Gastroesophageal sphincter (tissue), 4 donors: ENCODE measurements around the gene STOX2. TPM values are rescaled to one million over a fixed set of nuclear protein-coding genes. Genes with fewer than 3 reads are reported as not detected.

ENCODE experiments used
- ATAC-seq: fragments of 150-250 bp; one replicate; pipeline ENCODE4 v1.9.1; 2016; ENCODE audit warnings: mild to moderate bottlenecking, moderate library complexity
- H3K27ac ChIP-seq, 4 donors: fragments of 200-600 bp; sonication (generic) in 3 of 4; 1 replicate in 3 of 4; 2 replicates in 1 of 4; pipeline ENCODE4 v1.5.1; 2016 to 2019
- H3K27me3 ChIP-seq: fragments of 200-600 bp; sonication (generic); one replicate; pipeline ENCODE4 v1.5.1; 2019
- H3K36me3 ChIP-seq, 2 donors: fragments of 200-600 bp; sonication (generic); one replicate each; pipeline ENCODE4 v1.5.1; 2019; ENCODE audit warnings: control low read depth in 1 of 2
- H3K4me1 ChIP-seq, 3 donors: fragments of 200-600 bp; sonication (generic); 1 replicate in 2 of 3; 2 replicates in 1 of 3; pipeline ENCODE4 v1.5.1; 2016 to 2019; ENCODE audit warnings: control low read depth in 2 of 3
- H3K4me3 ChIP-seq, 2 donors: fragments of 200-600 bp; sonication (generic); one replicate each; pipeline ENCODE4 v1.5.1; 2019; ENCODE audit warnings: mild to moderate bottlenecking in 1 of 2, moderate library complexity in 1 of 2
- H3K9me3 ChIP-seq, 3 donors: fragments of 200-600 bp; sonication (generic); one replicate each; pipeline ENCODE4 v1.5.1; 2017 to 2019; ENCODE audit warnings: control low read depth in 2 of 3
- EP300 ChIP-seq: sonication (generic); formaldehyde crosslinking; IDR thresholded peaks from one replicate; pipeline ENCODE4 v1.6.1; 2017; ENCODE audit warnings: antibody characterized with exemption, mild to moderate bottlenecking
- POLR2A ChIP-seq, 2 donors: fragments of 450-650 bp; IDR thresholded peaks; one replicate each; pipeline ENCODE4 v1.6.1; 2017; ENCODE audit warnings: antibody characterized with exemption in 2 of 2, mild to moderate bottlenecking in 2 of 2, moderate library complexity in 1 of 2
- POLR2AphosphoS5 ChIP-seq: sonication (generic); formaldehyde crosslinking; IDR thresholded peaks from one replicate; pipeline ENCODE4 v1.6.1; 2017; ENCODE audit warnings: antibody characterized with exemption
- WGBS, 2 donors: methylation state at CpG; one replicate each; pipeline ENCODE4 v1.1.5; 2018; ENCODE audit warnings: low coverage in 1 of 2; 5-methylcytosine and 5-hydroxymethylcytosine counted together
- total RNA-seq, 4 donors: library from RNA; depleted of rRNA; stranded (reverse); fragments of >200 nt; gene quantifications; one replicate each; pipeline ENCODE4 v1.1.0, GENCODE V29; 2016
- TF ChIP-seq, protein P1 (sequence below), 4 experiments: fragments of 200-600 bp in 2 of 4; fragments of 450-650 bp in 2 of 4; sonication (generic) in 1 of 4; IDR thresholded peaks; one replicate each; pipeline ENCODE4 v1.5.1; 2017 to 2019; ENCODE audit warnings: antibody characterized with exemption in 4 of 4, mild to moderate bottlenecking in 2 of 4, moderate library complexity in 2 of 4

The STOX2 gene
- total RNA-seq, 4 donors from 2014 or later: 7.5 to 25.4 (median 11.2) TPM

DNA sequence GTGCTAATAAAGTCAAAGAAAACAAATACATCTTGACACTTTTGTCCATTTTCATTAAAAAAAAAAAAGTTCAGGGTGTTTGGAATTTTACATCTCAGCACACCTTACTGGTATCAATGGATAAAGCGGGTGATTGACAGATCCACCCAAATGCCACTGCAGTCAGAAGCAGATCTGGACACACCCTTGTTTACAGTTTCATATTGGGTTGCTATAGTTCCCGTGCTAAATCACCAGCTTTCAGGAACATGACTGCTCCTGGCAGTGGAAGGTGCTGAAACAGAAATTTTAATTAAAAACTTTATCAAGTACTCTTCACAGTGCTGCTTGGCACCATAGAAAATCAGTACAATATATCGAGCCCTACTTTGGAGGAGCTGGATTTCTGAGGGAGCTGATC lies 116.3 kb downstream of the STOX2 start:
- no peak for TF ChIP-seq POLR2AphosphoS5
- no peak for TF ChIP-seq POLR2A (IDR thresholded peaks at IDR 0.05)
- TF ChIP-seq, protein P1, sequence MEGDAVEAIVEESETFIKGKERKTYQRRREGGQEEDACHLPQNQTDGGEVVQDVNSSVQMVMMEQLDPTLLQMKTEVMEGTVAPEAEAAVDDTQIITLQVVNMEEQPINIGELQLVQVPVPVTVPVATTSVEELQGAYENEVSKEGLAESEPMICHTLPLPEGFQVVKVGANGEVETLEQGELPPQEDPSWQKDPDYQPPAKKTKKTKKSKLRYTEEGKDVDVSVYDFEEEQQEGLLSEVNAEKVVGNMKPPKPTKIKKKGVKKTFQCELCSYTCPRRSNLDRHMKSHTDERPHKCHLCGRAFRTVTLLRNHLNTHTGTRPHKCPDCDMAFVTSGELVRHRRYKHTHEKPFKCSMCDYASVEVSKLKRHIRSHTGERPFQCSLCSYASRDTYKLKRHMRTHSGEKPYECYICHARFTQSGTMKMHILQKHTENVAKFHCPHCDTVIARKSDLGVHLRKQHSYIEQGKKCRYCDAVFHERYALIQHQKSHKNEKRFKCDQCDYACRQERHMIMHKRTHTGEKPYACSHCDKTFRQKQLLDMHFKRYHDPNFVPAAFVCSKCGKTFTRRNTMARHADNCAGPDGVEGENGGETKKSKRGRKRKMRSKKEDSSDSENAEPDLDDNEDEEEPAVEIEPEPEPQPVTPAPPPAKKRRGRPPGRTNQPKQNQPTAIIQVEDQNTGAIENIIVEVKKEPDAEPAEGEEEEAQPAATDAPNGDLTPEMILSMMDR (IDR thresholded peaks at IDR 0.05): no peak
- TF ChIP-seq EP300: no peak

GRCh38 chr4:184022679-184023383 lies 117.7 kb downstream of the STOX2 start:
- Histone ChIP-seq H3K4me3 (no peak overlapping the region), H3K4me1 (no peaks in the 10 kb centered on the region), H3K27ac (no peak overlapping the region), H3K27me3 (no peaks in the 10 kb centered on the region), H3K9me3 (no peaks in the 10 kb centered on the region), H3K36me3 (no peaks in the 10 kb centered on the region)
- no peak for ATAC-seq
- 67 to 70% methylated on average over 7 to 9 of the region's 9 CpGs for WGBS, 2 donors
- TF ChIP-seq POLR2A (IDR thresholded peaks at IDR 0.05) (no peak), EP300 (no peak), POLR2AphosphoS5 (no peak)
- TF ChIP-seq, protein P1 (IDR thresholded peaks at IDR 0.05): no peak

More for the DNA sequence above, 116.3 kb downstream of the STOX2 start:
- no peak overlapping the region for H3K4me3 ChIP-seq
- no peaks in the 10 kb centered on the region for H3K36me3 ChIP-seq
- ATAC-seq: no peak
- H3K4me1 ChIP-seq: no peaks in the 10 kb centered on the region
- H3K9me3 ChIP-seq: no peaks in the 10 kb centered on the region
- no peak overlapping the region for H3K27ac ChIP-seq
- whole genome bisulfite sequencing, 2 donors: 86 to 100% methylated on average over 3 of the region's 3 CpGs
- no peaks in the 10 kb centered on the region for H3K27me3 ChIP-seq

DNA sequence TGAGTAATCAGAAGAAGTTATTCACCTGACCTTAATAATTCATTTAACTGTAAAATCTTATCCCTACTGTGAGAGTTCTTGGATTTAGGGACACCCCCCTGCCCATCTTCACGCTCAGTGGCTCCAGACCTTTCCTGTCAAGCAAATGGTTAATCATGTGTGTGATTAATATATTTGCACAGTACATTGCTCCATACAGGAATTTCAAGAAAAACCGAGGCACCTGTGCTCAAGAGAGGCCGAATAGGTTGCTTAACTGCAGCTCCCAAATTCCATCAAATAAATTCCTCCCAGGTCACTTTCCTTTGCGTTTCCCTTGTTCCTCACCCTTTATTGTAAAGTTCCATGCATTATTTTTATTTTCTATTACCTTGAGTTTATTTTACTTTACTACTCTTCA lies 119.5 kb downstream of the STOX2 start:
- ATAC-seq: no peak
- Histone ChIP-seq H3K27me3 (no peaks in the 10 kb centered on the region), H3K36me3 (no peaks in the 10 kb centered on the region), H3K9me3 (no peaks in the 10 kb centered on the region), H3K4me3 (no peak overlapping the region), H3K27ac (no peak overlapping the region), H3K4me1 (peaks cover 0 to 5% (median 0%) of the 10 kb centered on the region in 3 donors)
- WGBS, 2 donors: 93 to 95% methylated on average over 4 of the region's 4 CpGs
- TF ChIP-seq EP300 (no peak), POLR2AphosphoS5 (no peak), POLR2A (IDR thresholded peaks at IDR 0.05) (no peak)
- TF ChIP-seq, protein P1 (IDR thresholded peaks at IDR 0.05): no peak

DNA sequence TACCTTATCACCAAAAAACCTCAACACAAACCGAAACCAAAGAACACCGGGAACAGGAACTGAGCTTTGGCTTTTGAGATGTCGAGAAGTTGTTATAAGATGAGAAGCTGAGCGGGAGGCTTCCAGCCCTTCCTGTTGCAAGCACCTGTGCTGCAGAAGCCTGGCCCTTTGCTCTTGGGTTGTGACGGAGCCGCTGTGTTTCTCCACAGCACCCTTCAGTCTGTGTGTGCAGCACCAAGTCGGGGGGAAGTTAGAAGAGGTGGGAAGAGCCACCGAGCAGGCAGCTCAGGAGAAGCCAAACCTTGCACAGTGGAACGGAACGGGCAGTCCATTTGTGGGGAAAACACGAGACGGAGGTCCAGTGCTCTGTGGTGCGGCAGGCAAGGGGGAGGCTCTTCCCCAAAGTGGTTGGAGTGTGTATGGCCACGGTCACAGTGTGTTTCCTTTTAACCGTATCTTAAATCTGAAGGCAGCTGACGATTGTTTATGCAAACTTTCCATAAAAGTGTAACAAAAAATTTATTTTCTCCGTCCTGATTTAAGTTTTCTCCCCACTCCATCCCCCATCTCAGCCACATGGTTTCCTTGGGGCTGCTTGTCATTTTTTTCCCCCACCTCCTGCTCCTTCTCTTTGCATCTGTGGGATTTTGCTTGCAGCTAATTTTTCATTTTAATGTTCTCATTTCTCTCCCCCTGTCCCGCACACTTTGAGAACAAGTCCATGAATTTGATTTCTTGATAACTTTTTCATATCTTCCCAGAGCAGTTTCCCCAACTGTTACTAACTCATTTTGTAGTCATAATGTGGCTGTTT lies 123.7 kb downstream of the STOX2 start:
- peak overlapping the region in 1 of 2 donors; percentile 47 for H3K4me3 ChIP-seq
- ATAC-seq: peak; percentile 36
- H3K27me3 ChIP-seq: no peaks in the 10 kb centered on the region
- H3K4me1 ChIP-seq: peaks cover 0 to 5% (median 0%) of the 10 kb centered on the region in 3 donors
- peak overlapping the region in 1 of 4 donors; percentile 8 for H3K27ac ChIP-seq
- TF ChIP-seq, protein P1 (IDR thresholded peaks at IDR 0.05): no peak
- TF ChIP-seq EP300 (no peak), POLR2A (IDR thresholded peaks at IDR 0.05) (no peak), POLR2AphosphoS5 (no peak)
- H3K9me3 ChIP-seq: no peaks in the 10 kb centered on the region
- WGBS, 2 donors: 20 to 22% methylated on average over 13 to 16 of the region's 18 CpGs
- no peaks in the 10 kb centered on the region for H3K36me3 ChIP-seq
